SK-N-SH treated with all-trans-retinoic acid at 6 μM for 48 hours (cell line): ENCODE results near the gene LHFPL6.

Source experiments
- ATAC-seq: fragments of 200-7000 bp; cut with Tn5 transposase; 3 replicates; pipeline ENCODE4 v1.9.1; 2020; ENCODE audit warnings: mild to moderate bottlenecking, moderate library complexity
- ARNTL ChIP-seq: fragments of 450-650 bp; formaldehyde crosslinking; IDR thresholded peaks from 2 replicates; pipeline ENCODE4 v1.5.0; 2020; ENCODE audit warnings: low read depth, mild to moderate bottlenecking, moderate library complexity, borderline replicate concordance
- BACH2 ChIP-seq: fragments of 250-450 bp; sonication (Bioruptor Pico); IDR thresholded peaks from 2 replicates; pipeline ENCODE4 v1.9.0; 2021; ENCODE audit warnings: mild to moderate bottlenecking, borderline replicate concordance
- CSDC2 ChIP-seq: fragments of 250-450 bp; sonication (Bioruptor Pico); IDR thresholded peaks from 2 replicates; pipeline ENCODE4 v1.5.0; 2020; ENCODE audit warnings: mild to moderate bottlenecking, moderate library complexity
- CSRNP3 ChIP-seq: fragments of 250-450 bp; sonication (Bioruptor Pico); IDR thresholded peaks from 2 replicates; pipeline ENCODE4 v1.5.1; 2021; ENCODE audit warnings: mild to moderate bottlenecking, moderate library complexity
- ESRRG ChIP-seq: fragments of 250-450 bp; sonication (Bioruptor Pico); IDR thresholded peaks from 2 replicates; pipeline ENCODE4 v1.6.1; 2021; ENCODE audit warnings: mild to moderate bottlenecking
- GLIS3 ChIP-seq: fragments of 250-450 bp; sonication (Bioruptor Pico); IDR thresholded peaks from 2 replicates; pipeline ENCODE4 v1.5.0; 2020; ENCODE audit warnings: mild to moderate bottlenecking, moderate library complexity
- ISL1 ChIP-seq: fragments of 250-450 bp; sonication (Bioruptor Pico); IDR thresholded peaks from 2 replicates; pipeline ENCODE4 v2.1.2; 2022; ENCODE audit warnings: mild to moderate bottlenecking, moderate library complexity
- PATZ1 ChIP-seq: fragments of 250-450 bp; sonication (Bioruptor Pico); IDR thresholded peaks from 2 replicates; pipeline ENCODE4 v1.8.0; 2020; ENCODE audit warnings: mild to moderate bottlenecking, moderate library complexity, borderline replicate concordance
- PPARA ChIP-seq: fragments of 250-450 bp; sonication (Bioruptor Pico); IDR thresholded peaks from 2 replicates; pipeline ENCODE4 v1.5.0; 2020; ENCODE audit warnings: mild to moderate bottlenecking, borderline replicate concordance
- RARB ChIP-seq: fragments of 250-450 bp; sonication (Bioruptor Pico); IDR thresholded peaks from 2 replicates; pipeline ENCODE4 v1.8.0; 2021; ENCODE audit warnings: mild to moderate bottlenecking, moderate library complexity
- SNAI2 ChIP-seq: fragments of 250-450 bp; sonication (Bioruptor Pico); IDR thresholded peaks from 2 replicates; pipeline ENCODE4 v1.5.0; 2020; ENCODE audit warnings: mild to moderate bottlenecking, moderate library complexity
- TCF4 ChIP-seq: fragments of 250-450 bp; sonication (Bioruptor Pico); IDR thresholded peaks from 2 replicates; pipeline ENCODE4 v1.8.0; 2021; ENCODE audit warnings: mild to moderate bottlenecking, moderate library complexity, borderline replicate concordance
- TOX ChIP-seq: fragments of 250-450 bp; sonication (Bioruptor Pico); IDR thresholded peaks from 2 replicates; pipeline ENCODE4 v1.8.0; 2021; ENCODE audit warnings: mild to moderate bottlenecking, moderate library complexity, borderline replicate concordance
- TSHZ2 ChIP-seq: fragments of 250-450 bp; sonication (Bioruptor Pico); IDR thresholded peaks from 2 replicates; pipeline ENCODE4 v1.5.0; 2020; ENCODE audit warnings: mild to moderate bottlenecking, moderate library complexity
- ZC3H10 ChIP-seq: fragments of 250-450 bp; sonication (Bioruptor Pico); IDR thresholded peaks from 2 replicates; pipeline ENCODE4 v1.5.1; 2021; ENCODE audit warnings: mild to moderate bottlenecking, moderate library complexity
- ZFP3 ChIP-seq: fragments of 250-450 bp; sonication (Bioruptor Pico); IDR thresholded peaks from 2 replicates; pipeline ENCODE4 v1.5.0; 2020; ENCODE audit warnings: mild to moderate bottlenecking, moderate library complexity
- ZFP30 ChIP-seq: fragments of 450-650 bp; formaldehyde crosslinking; IDR thresholded peaks from 2 replicates; pipeline ENCODE4 v1.5.0; 2022; ENCODE audit warnings: mild to moderate bottlenecking, moderate library complexity
- ZNF565 ChIP-seq: fragments of 450-650 bp; formaldehyde crosslinking; conservative IDR thresholded peaks from 2 replicates; pipeline ENCODE4 v1.5.0; 2020; ENCODE audit warnings: low read depth, mild to moderate bottlenecking, moderate library complexity
- ZNF70 ChIP-seq: fragments of 450-650 bp; formaldehyde crosslinking; IDR thresholded peaks from 2 replicates; pipeline ENCODE4 v1.5.0; 2020; ENCODE audit warnings: mild to moderate bottlenecking, moderate library complexity
- ZNF8 ChIP-seq: fragments of 450-650 bp; formaldehyde crosslinking; IDR thresholded peaks from 2 replicates; pipeline ENCODE4 v1.5.0; 2020; ENCODE audit warnings: mild to moderate bottlenecking, moderate library complexity
- TF ChIP-seq, protein P1 (sequence below): fragments of 250-450 bp; sonication (Bioruptor Pico); IDR thresholded peaks from 2 replicates; pipeline ENCODE4 v1.8.0; 2021; ENCODE audit warnings: low read depth, mild to moderate bottlenecking, moderate library complexity, borderline replicate concordance
- TF ChIP-seq, protein P2 (sequence below): fragments of 250-450 bp; sonication (Bioruptor Pico); IDR thresholded peaks from 2 replicates; pipeline ENCODE4 v1.5.1; 2020; ENCODE audit warnings: low read depth, mild to moderate bottlenecking, moderate library complexity

Gene LHFPL6

DNA sequence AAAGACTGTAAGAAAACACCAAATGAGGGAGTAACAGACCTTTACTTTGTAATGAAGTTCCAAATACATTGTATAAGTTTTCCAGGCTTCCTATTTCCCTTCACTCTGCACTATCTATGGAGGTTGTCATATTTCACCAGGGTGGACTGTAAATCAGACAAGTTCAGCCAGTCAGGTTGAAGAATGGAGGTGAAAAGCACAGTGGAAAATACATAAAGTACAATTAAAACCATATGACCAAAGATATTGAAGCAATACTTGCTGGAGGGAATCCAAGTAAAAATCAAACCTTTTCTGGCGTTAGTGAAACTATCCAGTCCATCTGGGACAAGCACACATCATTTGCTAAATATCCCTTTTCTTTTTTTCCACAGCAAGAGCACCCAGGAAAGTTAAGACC lies 3.2 kb downstream of the LHFPL6 start:
- TF ChIP-seq ISL1 (CRISPR knock-in tag) (peak; percentile 73), TOX (CRISPR knock-in tag) (peak; percentile 83), PATZ1 (CRISPR knock-in tag) (no peak)

GRCh38 chr13:39599012-39599411 lies 4.0 kb downstream of the LHFPL6 start:
- no peak for ATAC-seq
- TF ChIP-seq SNAI2 (CRISPR knock-in tag), result no peak
- TF ChIP-seq PPARA, result no peak
- no peak for TF ChIP-seq RARB (CRISPR knock-in tag)
- no peak for TF ChIP-seq ARNTL
- TF ChIP-seq BACH2, result no peak
- no peak for TF ChIP-seq TOX (CRISPR knock-in tag)
- no peak for TF ChIP-seq ESRRG
- no peak for TF ChIP-seq ZFP3
- TF ChIP-seq, protein P1, sequence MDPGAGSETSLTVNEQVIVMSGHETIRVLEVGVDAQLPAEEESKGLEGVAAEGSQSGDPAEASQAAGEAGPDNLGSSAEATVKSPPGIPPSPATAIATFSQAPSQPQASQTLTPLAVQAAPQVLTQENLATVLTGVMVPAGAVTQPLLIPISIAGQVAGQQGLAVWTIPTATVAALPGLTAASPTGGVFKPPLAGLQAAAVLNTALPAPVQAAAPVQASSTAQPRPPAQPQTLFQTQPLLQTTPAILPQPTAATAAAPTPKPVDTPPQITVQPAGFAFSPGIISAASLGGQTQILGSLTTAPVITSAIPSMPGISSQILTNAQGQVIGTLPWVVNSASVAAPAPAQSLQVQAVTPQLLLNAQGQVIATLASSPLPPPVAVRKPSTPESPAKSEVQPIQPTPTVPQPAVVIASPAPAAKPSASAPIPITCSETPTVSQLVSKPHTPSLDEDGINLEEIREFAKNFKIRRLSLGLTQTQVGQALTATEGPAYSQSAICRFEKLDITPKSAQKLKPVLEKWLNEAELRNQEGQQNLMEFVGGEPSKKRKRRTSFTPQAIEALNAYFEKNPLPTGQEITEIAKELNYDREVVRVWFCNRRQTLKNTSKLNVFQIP (CRISPR knock-in tag), result no peak
- TF ChIP-seq ZNF70 (CRISPR knock-in tag), result no peak
- no peak for TF ChIP-seq CSDC2 (CRISPR knock-in tag)
- no peak for TF ChIP-seq ZC3H10 (CRISPR knock-in tag)
- no peak for TF ChIP-seq CSRNP3
- no peak for TF ChIP-seq ZNF565
- no peak for TF ChIP-seq GLIS3 (CRISPR knock-in tag)
- no peak for TF ChIP-seq TCF4
- TF ChIP-seq ZNF8 (CRISPR knock-in tag), result no peak
- TF ChIP-seq ISL1 (CRISPR knock-in tag), result no peak
- TF ChIP-seq, protein P2, sequence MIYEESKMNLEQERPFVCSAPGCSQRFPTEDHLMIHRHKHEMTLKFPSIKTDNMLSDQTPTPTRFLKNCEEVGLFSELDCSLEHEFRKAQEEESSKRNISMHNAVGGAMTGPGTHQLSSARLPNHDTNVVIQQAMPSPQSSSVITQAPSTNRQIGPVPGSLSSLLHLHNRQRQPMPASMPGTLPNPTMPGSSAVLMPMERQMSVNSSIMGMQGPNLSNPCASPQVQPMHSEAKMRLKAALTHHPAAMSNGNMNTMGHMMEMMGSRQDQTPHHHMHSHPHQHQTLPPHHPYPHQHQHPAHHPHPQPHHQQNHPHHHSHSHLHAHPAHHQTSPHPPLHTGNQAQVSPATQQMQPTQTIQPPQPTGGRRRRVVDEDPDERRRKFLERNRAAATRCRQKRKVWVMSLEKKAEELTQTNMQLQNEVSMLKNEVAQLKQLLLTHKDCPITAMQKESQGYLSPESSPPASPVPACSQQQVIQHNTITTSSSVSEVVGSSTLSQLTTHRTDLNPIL, result no peak
- TF ChIP-seq, all 23 proteins: peak for 0

More for the DNA sequence above, 3.2 kb downstream of the LHFPL6 start:
- ATAC-seq, result peak; percentile 26

GRCh38 chr13:39597838-39598237 lies 5.2 kb downstream of the LHFPL6 start:
- no peak for TF ChIP-seq TSHZ2 (CRISPR knock-in tag)
- no peak for TF ChIP-seq TOX (CRISPR knock-in tag)
- TF ChIP-seq ZC3H10 (CRISPR knock-in tag), result no peak
- TF ChIP-seq ZFP3, result no peak
- TF ChIP-seq ZFP30 (CRISPR knock-in tag), result no peak

DNA sequence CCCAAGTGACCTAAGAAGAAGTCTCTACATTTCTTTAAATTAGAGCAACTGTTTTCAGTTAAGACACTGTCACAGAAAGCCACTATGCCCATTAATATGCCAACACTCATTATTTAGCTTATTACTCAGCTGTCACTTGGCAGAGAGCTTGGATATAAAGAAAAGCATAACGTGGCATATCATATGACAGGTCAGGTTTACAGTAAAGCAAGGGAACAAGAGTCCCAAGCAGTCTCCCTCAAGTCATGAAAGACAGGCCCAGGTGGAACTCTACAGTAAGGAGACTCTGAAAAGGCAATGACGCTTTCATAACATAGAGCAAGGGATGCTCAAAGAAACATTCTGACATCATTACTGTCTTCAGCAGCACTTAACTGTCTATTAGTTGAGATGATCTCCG lies 6.3 kb downstream of the LHFPL6 start:
- TF ChIP-seq ISL1 (CRISPR knock-in tag), result no peak
- no peak for TF ChIP-seq ZFP3
- no peak for TF ChIP-seq TSHZ2 (CRISPR knock-in tag)
- TF ChIP-seq ARNTL, result no peak
- TF ChIP-seq ZNF8 (CRISPR knock-in tag), result no peak
- TF ChIP-seq, all 23 proteins: peak for 0
- peak; percentile 26; the same call in 2 of the 3 replicates for ATAC-seq

More at GRCh38 chr13:39597838-39598237, 5.2 kb downstream of the LHFPL6 start:
- peak; percentile 11; the same call in 2 of the 3 replicates for ATAC-seq
